GM18519 (cell line): ENCODE data around the gene CD81.

ENCODE experiments used
- ATAC-seq: cut with Tn5 transposase; IDR thresholded peaks from one replicate; pipeline ENCODE4 v1.9.1; 2021; ENCODE audit warnings: mild to moderate bottlenecking, moderate library complexity; ENCODE audit not compliant: unreplicated experiment, low FRiP score

Gene CD81

GRCh38 chr11:2417856-2418692 is 41.0 kb downstream of the CD81 start:
- no peak for ATAC-seq

- ATAC-seq = no peak
These were observed 41.7 kb downstream of the CD81 start for GRCh38 chr11:2418693-2419360.

- ATAC-seq = no peak
These were observed 42.8 kb downstream of the CD81 start for GRCh38 chr11:2419638-2420501.

- no peak for ATAC-seq
These were observed 43.6 kb downstream of the CD81 start for GRCh38 chr11:2420502-2421225.

GRCh38 chr11:2421226-2421994 is 44.3 kb downstream of the CD81 start:
- ATAC-seq = no peak

GRCh38 chr11:2421996-2422395 is 44.9 kb downstream of the CD81 start:
- no peak for ATAC-seq

GRCh38 chr11:2422461-2423156 is 45.5 kb downstream of the CD81 start:
- no peak for ATAC-seq

GRCh38 chr11:2423157-2424025 is 46.3 kb downstream of the CD81 start:
- ATAC-seq = no peak

GRCh38 chr11:2424811-2425495 is 47.8 kb downstream of the CD81 start:
- ATAC-seq = no peak

- no peak for ATAC-seq
These were observed 48.4 kb downstream of the CD81 start for GRCh38 chr11:2425506-2425905.

GRCh38 chr11:2426221-2426620 is 49.1 kb downstream of the CD81 start:
- no peak for ATAC-seq

- ATAC-seq = no peak
These were observed 49.9 kb downstream of the CD81 start for GRCh38 chr11:2426826-2427521.

GRCh38 chr11:2427721-2428321 is 50.7 kb downstream of the CD81 start:
- no peak for ATAC-seq

- ATAC-seq = no peak
These were observed 51.2 kb downstream of the CD81 start for GRCh38 chr11:2428322-2428795.

GRCh38 chr11:2431395-2431794 is 54.3 kb downstream of the CD81 start:
- no peak for ATAC-seq

- ATAC-seq = no peak
These were observed 55.1 kb downstream of the CD81 start for GRCh38 chr11:2432171-2432621.
